Measurements from ENCODE around the gene SYTL2. TPM values are rescaled to one million over a fixed set of nuclear protein-coding genes. Genes with fewer than 3 reads are reported as not detected.

Gene SYTL2
- total RNA-seq, 1 donor from 2014 or later: 17.4 TPM

- DNase-seq (ENCODE audit: extremely low spot score in 2 of 2): no peak
- H3K27me3 ChIP-seq: no peaks in the 10 kb centered on the region
- no peaks in the 10 kb centered on the region for H3K9me3 ChIP-seq
- H3K4me3 ChIP-seq: no peak overlapping the region
- intact Hi-C loops (cut with DNase I): no loop called here
- TF ChIP-seq POLR2A (IDR thresholded peaks at IDR 0.05) (no peak), CTCF (IDR thresholded peaks at IDR 0.05) (no peak), POLR2AphosphoS5 (IDR thresholded peaks at IDR 0.05; ENCODE audit: insufficient read depth in 1 of 2, low read depth in 1 of 2) (no peak)
- H3K36me3 ChIP-seq: no peaks in the 10 kb centered on the region
- no peaks in the 10 kb centered on the region for H3K4me1 ChIP-seq
- H3K27ac ChIP-seq: no peak overlapping the region
Observed at GRCh38 chr11:85756401-85757200, 54.3 kb downstream of the SYTL2 start.

GRCh38 chr11:85755701-85756100 is 55.2 kb downstream of the SYTL2 start:
- Histone ChIP-seq H3K4me3 (no peak overlapping the region), H3K27me3 (no peaks in the 10 kb centered on the region), H3K27ac (no peak overlapping the region), H3K9me3 (no peaks in the 10 kb centered on the region), H3K4me1 (no peaks in the 10 kb centered on the region), H3K36me3 (no peaks in the 10 kb centered on the region)
- intact Hi-C loops (cut with DNase I): no loop called here
- DNase-seq (ENCODE audit: extremely low spot score in 2 of 2): no peak
- TF ChIP-seq CTCF (IDR thresholded peaks at IDR 0.05): no peak
- TF ChIP-seq POLR2A (IDR thresholded peaks at IDR 0.05): no peak
- no peak for TF ChIP-seq POLR2AphosphoS5 (IDR thresholded peaks at IDR 0.05; ENCODE audit: insufficient read depth in 1 of 2, low read depth in 1 of 2)

GRCh38 chr11:85755285-85755684 is 55.7 kb downstream of the SYTL2 start:
- DNase-seq (ENCODE audit: extremely low spot score in 2 of 2): no peak
- intact Hi-C loops (cut with DNase I): no loop called here
- H3K36me3 ChIP-seq: no peaks in the 10 kb centered on the region
- no peak overlapping the region for H3K27ac ChIP-seq
- H3K27me3 ChIP-seq: no peaks in the 10 kb centered on the region
- H3K4me1 ChIP-seq: no peaks in the 10 kb centered on the region
- H3K4me3 ChIP-seq: no peak overlapping the region
- no peaks in the 10 kb centered on the region for H3K9me3 ChIP-seq
- TF ChIP-seq POLR2AphosphoS5 (IDR thresholded peaks at IDR 0.05; ENCODE audit: insufficient read depth in 1 of 2, low read depth in 1 of 2) (no peak), POLR2A (IDR thresholded peaks at IDR 0.05) (no peak), CTCF (IDR thresholded peaks at IDR 0.05) (no peak)

- TF ChIP-seq POLR2AphosphoS5 (IDR thresholded peaks at IDR 0.05; ENCODE audit: insufficient read depth in 1 of 2, low read depth in 1 of 2) (no peak), POLR2A (IDR thresholded peaks at IDR 0.05) (no peak), CTCF (IDR thresholded peaks at IDR 0.05) (no peak)
Observed at GRCh38 chr11:85752890-85753581, 57.9 kb downstream of the SYTL2 start.

More at GRCh38 chr11:85752890-85753581, 57.9 kb downstream of the SYTL2 start:
- DNase-seq (ENCODE audit: extremely low spot score in 2 of 2): no peak
- no peak overlapping the region for H3K4me3 ChIP-seq
- intact Hi-C loops (cut with DNase I): no loop called here
- H3K27me3 ChIP-seq: no peaks in the 10 kb centered on the region
- no peaks in the 10 kb centered on the region for H3K36me3 ChIP-seq
- H3K4me1 ChIP-seq: no peaks in the 10 kb centered on the region
- no peak overlapping the region for H3K27ac ChIP-seq
- no peaks in the 10 kb centered on the region for H3K9me3 ChIP-seq

Measured in vagina (tissue), 2 donors.